Measurements from ENCODE around the gene GLS. TPM values are rescaled to one million over a fixed set of nuclear protein-coding genes. Genes with fewer than 3 reads are reported as not detected.

The GLS gene
- total and polyA plus RNA-seq, 2 of the 13 experiments (the other 11 are each of a cell fraction or from before 2014, with no cell fraction given) = 78.6 to 183 TPM

GRCh38 chr2:190881598-190882410 lies 1.2 kb downstream of the GLS start (continued):
- peak; percentile 89 for TF ChIP-seq ZNF687 (CRISPR knock-in tag; IDR thresholded peaks at IDR 0.05)
- TF ChIP-seq, protein P1, sequence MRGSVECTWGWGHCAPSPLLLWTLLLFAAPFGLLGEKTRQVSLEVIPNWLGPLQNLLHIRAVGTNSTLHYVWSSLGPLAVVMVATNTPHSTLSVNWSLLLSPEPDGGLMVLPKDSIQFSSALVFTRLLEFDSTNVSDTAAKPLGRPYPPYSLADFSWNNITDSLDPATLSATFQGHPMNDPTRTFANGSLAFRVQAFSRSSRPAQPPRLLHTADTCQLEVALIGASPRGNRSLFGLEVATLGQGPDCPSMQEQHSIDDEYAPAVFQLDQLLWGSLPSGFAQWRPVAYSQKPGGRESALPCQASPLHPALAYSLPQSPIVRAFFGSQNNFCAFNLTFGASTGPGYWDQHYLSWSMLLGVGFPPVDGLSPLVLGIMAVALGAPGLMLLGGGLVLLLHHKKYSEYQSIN (CRISPR knock-in tag; IDR thresholded peaks at IDR 0.05; ENCODE audit: borderline replicate concordance) = no peak
- TF ChIP-seq MYC (CRISPR knock-in tag; IDR thresholded peaks at IDR 0.05; ENCODE audit: borderline replicate concordance) = peak; percentile 84
- TF ChIP-seq, protein P2, sequence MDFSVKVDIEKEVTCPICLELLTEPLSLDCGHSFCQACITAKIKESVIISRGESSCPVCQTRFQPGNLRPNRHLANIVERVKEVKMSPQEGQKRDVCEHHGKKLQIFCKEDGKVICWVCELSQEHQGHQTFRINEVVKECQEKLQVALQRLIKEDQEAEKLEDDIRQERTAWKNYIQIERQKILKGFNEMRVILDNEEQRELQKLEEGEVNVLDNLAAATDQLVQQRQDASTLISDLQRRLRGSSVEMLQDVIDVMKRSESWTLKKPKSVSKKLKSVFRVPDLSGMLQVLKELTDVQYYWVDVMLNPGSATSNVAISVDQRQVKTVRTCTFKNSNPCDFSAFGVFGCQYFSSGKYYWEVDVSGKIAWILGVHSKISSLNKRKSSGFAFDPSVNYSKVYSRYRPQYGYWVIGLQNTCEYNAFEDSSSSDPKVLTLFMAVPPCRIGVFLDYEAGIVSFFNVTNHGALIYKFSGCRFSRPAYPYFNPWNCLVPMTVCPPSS (IDR thresholded peaks at IDR 0.05) = no peak
- TF ChIP-seq, protein P3, sequence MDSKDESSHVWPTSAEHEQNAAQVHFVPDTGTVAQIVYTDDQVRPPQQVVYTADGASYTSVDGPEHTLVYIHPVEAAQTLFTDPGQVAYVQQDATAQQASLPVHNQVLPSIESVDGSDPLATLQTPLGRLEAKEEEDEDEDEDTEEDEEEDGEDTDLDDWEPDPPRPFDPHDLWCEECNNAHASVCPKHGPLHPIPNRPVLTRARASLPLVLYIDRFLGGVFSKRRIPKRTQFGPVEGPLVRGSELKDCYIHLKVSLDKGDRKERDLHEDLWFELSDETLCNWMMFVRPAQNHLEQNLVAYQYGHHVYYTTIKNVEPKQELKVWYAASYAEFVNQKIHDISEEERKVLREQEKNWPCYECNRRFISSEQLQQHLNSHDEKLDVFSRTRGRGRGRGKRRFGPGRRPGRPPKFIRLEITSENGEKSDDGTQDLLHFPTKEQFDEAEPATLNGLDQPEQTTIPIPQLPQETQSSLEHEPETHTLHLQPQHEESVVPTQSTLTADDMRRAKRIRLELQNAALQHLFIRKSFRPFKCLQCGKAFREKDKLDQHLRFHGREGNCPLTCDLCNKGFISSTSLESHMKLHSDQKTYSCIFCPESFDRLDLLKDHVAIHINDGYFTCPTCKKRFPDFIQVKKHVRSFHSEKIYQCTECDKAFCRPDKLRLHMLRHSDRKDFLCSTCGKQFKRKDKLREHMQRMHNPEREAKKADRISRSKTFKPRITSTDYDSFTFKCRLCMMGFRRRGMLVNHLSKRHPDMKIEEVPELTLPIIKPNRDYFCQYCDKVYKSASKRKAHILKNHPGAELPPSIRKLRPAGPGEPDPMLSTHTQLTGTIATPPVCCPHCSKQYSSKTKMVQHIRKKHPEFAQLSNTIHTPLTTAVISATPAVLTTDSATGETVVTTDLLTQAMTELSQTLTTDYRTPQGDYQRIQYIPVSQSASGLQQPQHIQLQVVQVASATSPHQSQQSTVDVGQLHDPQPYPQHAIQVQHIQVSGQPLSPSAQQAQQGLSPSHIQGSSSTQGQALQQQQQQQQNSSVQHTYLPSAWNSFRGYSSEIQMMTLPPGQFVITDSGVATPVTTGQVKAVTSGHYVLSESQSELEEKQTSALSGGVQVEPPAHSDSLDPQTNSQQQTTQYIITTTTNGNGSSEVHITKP (CRISPR knock-in tag; IDR thresholded peaks at IDR 0.05; ENCODE audit: low read depth) = no peak
- no peak; the same call in 1 of the 2 replicates for TF ChIP-seq SP2 (CRISPR knock-in tag; IDR thresholded peaks at IDR 0.05)
- no peak for TF ChIP-seq MIER2 (CRISPR knock-in tag; IDR thresholded peaks at IDR 0.05)
- TF ChIP-seq SP4 (CRISPR knock-in tag; IDR thresholded peaks at IDR 0.05) = peak; percentile 67; the same call in 1 of the 2 replicates

All from HepG2 (cell line).